ENCODE results near the gene TSPYL4. TPM values are rescaled to one million over a fixed set of nuclear protein-coding genes. Genes with fewer than 3 reads are reported as not detected.
"Not testable (repeated sequence)": the region's sequence is repeated elsewhere in the genome, so short reads cannot be mapped to it uniquely, and the experiment has no call there.

Gene TSPYL4
- total RNA-seq (2014; rRNA removed; shearing (Covaris generic)): 6.1 and 7.4 TPM in 2 replicates
- polyA plus RNA-seq (2015; cell fraction: cytosol; rRNA removed): 5.6 and 6.0 TPM in 2 replicates
- polyA plus RNA-seq (2015; cell fraction: nucleus; rRNA removed): 38.0 and 48.3 TPM in 2 replicates

- in situ Hi-C loops (cut with HindIII; ENCODE audit: low pct_unique_long_range_greater_than_20kb, low sequenced_read_pairs): no loop called here
- DNase-seq (ENCODE audit: low read depth, low spot score): peak; percentile 92
Measured at GRCh38 chr6:116253505-116254296, at the start of gene TSPYL4. TSPYL4 (minus strand) TSS chr6:116254075; CDS start chr6:116254008, 67 bp downstream.

- no peak for DNase-seq (ENCODE audit: low read depth, low spot score)
- in situ Hi-C loops (cut with HindIII; ENCODE audit: low pct_unique_long_range_greater_than_20kb, low sequenced_read_pairs): no loop called here
Measured at GRCh38 chr6:116301104-116301503, 47.2 kb upstream of the TSPYL4 start.

- in situ Hi-C loops (cut with HindIII; ENCODE audit: low pct_unique_long_range_greater_than_20kb, low sequenced_read_pairs): no loop called here
Measured at GRCh38 chr6:116300566-116300965, 46.7 kb upstream of the TSPYL4 start.

GRCh38 chr6:116298973-116299372 lies 45.1 kb upstream of the TSPYL4 start:
- in situ Hi-C loops (cut with HindIII; ENCODE audit: low pct_unique_long_range_greater_than_20kb, low sequenced_read_pairs): no loop called here

More at GRCh38 chr6:116300566-116300965, 46.7 kb upstream of the TSPYL4 start:
- peak; percentile 34 for DNase-seq (ENCODE audit: low read depth, low spot score)

GRCh38 chr6:116298273-116298672 lies 44.4 kb upstream of the TSPYL4 start:
- in situ Hi-C loops (cut with HindIII; ENCODE audit: low pct_unique_long_range_greater_than_20kb, low sequenced_read_pairs): no loop called here
- no peak for DNase-seq (ENCODE audit: low read depth, low spot score)

More at GRCh38 chr6:116298973-116299372, 45.1 kb upstream of the TSPYL4 start:
- DNase-seq (ENCODE audit: low read depth, low spot score): no peak

GRCh38 chr6:116292553-116292952 lies 38.7 kb upstream of the TSPYL4 start:
- no peak for DNase-seq (ENCODE audit: low read depth, low spot score)
- in situ Hi-C loops (cut with HindIII; ENCODE audit: low pct_unique_long_range_greater_than_20kb, low sequenced_read_pairs): no loop called here

GRCh38 chr6:116291701-116292396 lies 38.0 kb upstream of the TSPYL4 start:
- in situ Hi-C loops (cut with HindIII; ENCODE audit: low pct_unique_long_range_greater_than_20kb, low sequenced_read_pairs): no loop called here
- no peak for DNase-seq (ENCODE audit: low read depth, low spot score)

GRCh38 chr6:116290799-116291198 lies 36.9 kb upstream of the TSPYL4 start:
- DNase-seq (ENCODE audit: low read depth, low spot score): no peak
- in situ Hi-C loops (cut with HindIII; ENCODE audit: low pct_unique_long_range_greater_than_20kb, low sequenced_read_pairs): no loop called here

GRCh38 chr6:116289876-116290275 lies 36.0 kb upstream of the TSPYL4 start:
- in situ Hi-C loops (cut with HindIII; ENCODE audit: low pct_unique_long_range_greater_than_20kb, low sequenced_read_pairs): no loop called here
- DNase-seq (ENCODE audit: low read depth, low spot score): no peak

GRCh38 chr6:116287689-116288282 lies 33.9 kb upstream of the TSPYL4 start:
- DNase-seq (ENCODE audit: low read depth, low spot score): peak; percentile 72
- in situ Hi-C loops (cut with HindIII; ENCODE audit: low pct_unique_long_range_greater_than_20kb, low sequenced_read_pairs): no loop called here

- DNase-seq (ENCODE audit: low read depth, low spot score): no peak
- in situ Hi-C loops (cut with HindIII; ENCODE audit: low pct_unique_long_range_greater_than_20kb, low sequenced_read_pairs): no loop called here
Measured at GRCh38 chr6:116286773-116287358, 33.0 kb upstream of the TSPYL4 start.

GRCh38 chr6:116284984-116285383 lies 31.1 kb upstream of the TSPYL4 start:
- in situ Hi-C loops (cut with HindIII; ENCODE audit: low pct_unique_long_range_greater_than_20kb, low sequenced_read_pairs); DNase-seq (ENCODE audit: low read depth, low spot score): not testable (repeated sequence)

GRCh38 chr6:116283191-116283590 lies 29.3 kb upstream of the TSPYL4 start:
- no peak for DNase-seq (ENCODE audit: low read depth, low spot score)
- in situ Hi-C loops (cut with HindIII; ENCODE audit: low pct_unique_long_range_greater_than_20kb, low sequenced_read_pairs): no loop called here

GRCh38 chr6:116282698-116283097 lies 28.8 kb upstream of the TSPYL4 start:
- in situ Hi-C loops (cut with HindIII; ENCODE audit: low pct_unique_long_range_greater_than_20kb, low sequenced_read_pairs): no loop called here
- DNase-seq (ENCODE audit: low read depth, low spot score): no peak

GRCh38 chr6:116280933-116281316 lies 27.1 kb upstream of the TSPYL4 start:
- in situ Hi-C loops (cut with HindIII; ENCODE audit: low pct_unique_long_range_greater_than_20kb, low sequenced_read_pairs): no loop called here
- no peak for DNase-seq (ENCODE audit: low read depth, low spot score)

GRCh38 chr6:116280161-116280932 lies 26.5 kb upstream of the TSPYL4 start:
- in situ Hi-C loops (cut with HindIII; ENCODE audit: low pct_unique_long_range_greater_than_20kb, low sequenced_read_pairs): no loop called here
- no peak for DNase-seq (ENCODE audit: low read depth, low spot score)

Data from SK-MEL-5 (cell line).